COLO829 (cell line): ENCODE data around the gene WDR5.
A peak's percentile ranks its signal among the peaks of the same experiment; 100 is the strongest.

Source experiments
- DNase-seq: peaks from one replicate; pipeline ENCODE4 v3.0.0; 2012; ENCODE audit warnings: low spot score

WDR5 gene

DNA sequence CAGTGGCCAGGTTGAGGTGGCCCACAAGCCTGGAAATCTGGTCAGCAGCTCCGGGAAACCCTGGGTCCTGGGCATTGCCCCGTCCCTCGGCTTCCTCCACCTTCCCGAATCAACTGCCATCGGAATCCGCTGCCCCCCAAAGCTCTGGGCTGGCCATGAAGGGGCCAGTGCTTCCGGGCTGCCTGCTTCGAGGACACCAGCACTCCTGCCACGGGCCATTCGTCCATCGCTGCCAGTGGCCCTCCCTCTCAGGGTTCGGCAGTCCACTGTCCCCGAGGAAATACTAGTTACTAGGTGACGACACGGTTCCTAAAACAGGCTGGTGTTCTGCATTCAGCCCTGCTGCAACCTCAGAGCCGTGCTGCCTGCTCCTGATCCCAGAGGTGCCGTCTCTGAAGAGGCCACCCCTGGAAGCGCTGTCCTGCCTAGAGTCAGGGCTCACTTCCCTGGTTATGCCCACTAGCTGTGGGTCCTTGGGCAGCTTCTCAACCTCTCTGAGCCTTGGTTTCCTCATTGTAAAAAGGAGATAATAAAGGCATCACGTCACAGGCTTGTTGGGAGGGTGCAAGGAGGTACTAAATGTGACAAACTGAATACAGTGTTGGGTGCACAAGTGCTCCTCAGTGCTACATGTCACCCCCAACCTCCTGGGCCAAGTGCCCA is 3.5 kb upstream of the WDR5 start:
- DNase-seq, result no peak

DNA sequence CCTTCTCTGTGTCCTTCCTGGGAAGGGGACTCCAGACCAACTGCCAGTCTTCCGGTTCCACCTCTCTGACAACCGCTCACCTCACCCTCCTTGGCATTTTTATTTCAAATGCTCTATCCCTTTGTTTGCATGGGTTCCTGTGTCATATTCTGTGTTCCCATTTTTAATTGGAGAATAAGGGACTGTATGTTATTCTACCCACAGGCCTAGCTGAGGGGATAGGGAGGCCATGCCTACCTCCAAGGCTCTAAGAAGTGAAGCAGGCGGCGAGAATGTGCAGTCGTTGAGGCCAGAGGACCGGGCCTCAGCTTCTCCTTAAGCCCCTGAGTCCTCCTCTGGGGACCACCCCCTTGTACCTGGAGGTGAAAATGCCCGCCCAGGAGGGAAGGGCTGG is 936 bp upstream of the WDR5 start:
- peak; percentile 44 for DNase-seq

- peak; percentile 34 for DNase-seq
Observed at GRCh38 chr9:134136118-134136995, 475 bp downstream of the WDR5 start.

- no peak for DNase-seq
Observed at GRCh38 chr9:134136996-134137299, 1.1 kb downstream of the WDR5 start.

DNA sequence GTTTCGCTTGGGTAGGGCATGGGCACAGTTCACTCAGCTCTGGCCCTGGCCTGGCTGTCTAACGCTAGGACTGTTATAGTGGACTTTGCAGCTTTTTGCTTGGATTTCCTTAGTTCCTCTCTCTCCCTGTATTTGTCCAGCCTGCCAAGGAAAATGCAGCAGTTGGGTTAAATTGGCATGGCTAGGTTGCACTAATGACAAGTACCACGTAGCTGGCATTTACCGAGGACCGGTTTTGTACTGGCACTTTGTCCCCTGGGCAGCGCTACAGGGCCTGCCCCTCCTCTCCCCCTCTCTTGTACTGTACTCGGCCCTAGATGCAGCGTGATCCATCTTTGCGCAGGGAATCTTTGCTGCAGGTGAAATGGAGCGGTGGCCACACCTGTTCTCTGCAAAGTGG is 2.4 kb downstream of the WDR5 start:
- no peak for DNase-seq

DNA sequence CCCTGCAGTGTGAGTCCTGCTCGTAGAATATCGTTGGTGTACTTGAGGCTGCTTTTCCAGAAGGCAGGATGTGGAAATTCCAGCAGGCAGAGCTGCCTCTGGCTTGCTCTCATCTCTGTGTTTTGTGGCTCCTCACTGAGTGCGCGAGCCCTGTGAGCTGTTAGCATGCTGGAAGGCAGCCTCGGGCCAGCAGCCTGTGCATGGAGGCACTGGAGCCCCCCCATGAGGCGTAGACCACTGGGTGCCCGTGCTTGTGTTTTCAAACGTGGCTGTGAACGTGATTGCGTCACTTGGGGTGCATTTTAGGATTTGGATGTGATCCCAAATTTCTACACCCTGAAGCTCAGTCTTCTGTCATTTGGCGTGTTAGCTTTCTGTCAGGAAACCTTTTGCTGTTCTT is 3.2 kb downstream of the WDR5 start:
- DNase-seq, result no peak

DNA sequence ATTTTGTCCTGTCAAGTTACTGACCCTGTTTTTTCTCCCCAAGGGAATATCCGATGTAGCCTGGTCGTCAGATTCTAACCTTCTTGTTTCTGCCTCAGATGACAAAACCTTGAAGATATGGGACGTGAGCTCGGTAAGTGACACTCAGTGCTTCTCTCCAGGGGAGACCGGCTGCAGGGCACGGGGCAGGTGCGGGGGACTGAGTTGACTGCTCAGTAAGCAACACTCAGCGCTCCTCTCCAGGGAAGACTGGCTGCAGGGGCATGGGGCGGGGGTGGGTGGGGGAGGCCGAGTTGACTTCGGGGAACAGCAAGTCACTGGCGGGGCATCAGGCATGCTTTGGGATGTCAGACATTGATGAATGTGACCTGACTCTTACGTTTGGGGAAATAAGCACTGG is 6.0 kb downstream of the WDR5 start:
- DNase-seq, result no peak

DNA sequence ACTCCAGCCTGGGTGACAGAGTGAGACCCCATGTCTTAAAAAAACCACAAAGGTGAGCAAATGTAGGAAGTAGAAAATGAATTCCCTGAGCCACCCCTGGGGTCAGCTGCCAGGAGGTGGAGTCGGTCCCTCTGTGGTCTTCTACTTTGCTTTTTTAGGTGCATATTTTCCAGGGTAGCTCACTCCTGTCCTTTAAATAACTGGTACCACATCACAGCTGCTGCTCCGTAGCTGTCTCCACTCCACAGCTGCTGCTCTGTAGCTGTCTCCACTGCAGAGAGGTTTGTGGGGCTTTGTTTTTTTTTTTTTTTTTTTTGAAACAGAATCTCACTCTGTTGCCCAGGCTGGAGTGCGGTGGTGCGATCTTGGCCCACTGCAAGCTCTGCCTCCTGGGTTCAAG is 8.9 kb downstream of the WDR5 start:
- DNase-seq, result no peak

- no peak for DNase-seq
Observed at GRCh38 chr9:134145262-134145661, 9.4 kb downstream of the WDR5 start.

GRCh38 chr9:134146774-134147493 is 11.1 kb downstream of the WDR5 start:
- no peak for DNase-seq

DNA sequence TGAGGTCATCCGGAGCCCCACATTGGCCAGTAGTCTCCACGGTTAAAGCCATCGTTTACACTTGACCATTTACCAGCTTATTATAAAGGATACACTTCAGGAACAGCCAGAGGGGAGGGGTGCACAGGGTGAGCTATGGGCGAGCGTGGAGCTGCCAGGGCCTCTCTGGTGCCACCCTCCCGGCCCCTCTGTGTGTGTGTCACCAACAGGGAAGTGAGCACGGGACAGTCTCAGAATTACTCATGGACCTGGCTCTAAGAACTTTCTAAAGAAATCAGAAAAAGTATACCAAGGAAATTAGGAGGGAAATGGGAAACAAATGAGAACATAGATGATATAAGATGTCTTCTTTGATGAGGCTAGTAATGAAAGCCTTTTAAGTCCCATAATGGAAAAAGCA is 13.5 kb downstream of the WDR5 start:
- no peak for DNase-seq

DNA sequence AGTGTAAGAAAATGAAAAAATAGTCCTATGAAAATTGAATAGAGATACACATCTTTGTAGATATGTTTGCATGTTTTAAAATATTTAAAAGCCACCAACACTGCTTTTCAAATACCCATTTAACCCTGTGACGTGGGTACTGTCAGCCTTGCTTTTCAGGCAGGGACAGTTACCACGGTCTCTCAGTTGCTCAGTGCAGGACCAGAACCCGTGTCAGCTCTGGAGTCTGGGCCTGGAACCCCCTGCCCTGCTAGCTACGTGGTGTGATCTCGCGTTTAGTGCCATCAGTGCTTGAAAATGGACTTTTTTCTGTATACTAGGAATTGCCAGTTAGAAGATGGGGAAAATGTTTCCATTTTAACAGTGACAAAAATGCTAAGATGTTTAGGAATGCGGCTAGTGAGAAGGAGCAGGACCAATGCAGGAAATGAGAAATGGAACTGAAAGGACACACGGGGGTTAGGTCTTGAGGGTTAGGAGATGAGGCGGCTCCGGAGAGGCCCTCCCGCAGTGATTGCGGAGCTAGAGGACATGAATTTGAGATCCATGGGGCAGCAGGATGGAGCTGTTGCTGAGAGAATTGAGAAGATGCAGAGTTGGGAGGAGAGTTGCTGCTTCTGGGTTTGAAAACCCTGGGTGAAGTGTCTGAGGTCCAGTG is 14.8 kb downstream of the WDR5 start:
- DNase-seq, result no peak

DNA sequence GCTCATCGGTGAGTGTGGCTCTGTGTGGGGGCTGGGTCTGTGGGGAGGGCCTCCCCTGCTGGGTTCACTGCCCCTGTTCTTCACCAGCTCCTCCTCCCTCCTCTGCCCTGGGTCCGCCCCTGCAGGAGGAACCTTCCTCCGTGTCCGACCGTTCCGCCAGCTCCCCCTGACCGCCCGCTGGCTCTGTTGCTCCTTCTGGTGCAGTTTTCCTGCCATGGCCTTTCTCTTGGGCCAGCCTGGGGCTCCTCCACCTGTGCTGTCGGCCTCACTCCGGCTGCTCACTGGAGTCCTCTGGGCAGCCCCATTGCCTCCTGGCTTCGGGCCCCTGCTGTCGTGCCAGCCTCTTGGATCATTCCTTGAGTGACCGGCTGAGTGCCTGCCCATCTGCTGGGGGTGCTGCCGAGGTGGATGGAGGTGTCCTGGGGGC is 16.2 kb downstream of the WDR5 start:
- no peak for DNase-seq

GRCh38 chr9:134152488-134152887 is 16.6 kb downstream of the WDR5 start:
- no peak for DNase-seq

- no peak for DNase-seq
Observed at GRCh38 chr9:134153450-134153849, 17.6 kb downstream of the WDR5 start.

DNA sequence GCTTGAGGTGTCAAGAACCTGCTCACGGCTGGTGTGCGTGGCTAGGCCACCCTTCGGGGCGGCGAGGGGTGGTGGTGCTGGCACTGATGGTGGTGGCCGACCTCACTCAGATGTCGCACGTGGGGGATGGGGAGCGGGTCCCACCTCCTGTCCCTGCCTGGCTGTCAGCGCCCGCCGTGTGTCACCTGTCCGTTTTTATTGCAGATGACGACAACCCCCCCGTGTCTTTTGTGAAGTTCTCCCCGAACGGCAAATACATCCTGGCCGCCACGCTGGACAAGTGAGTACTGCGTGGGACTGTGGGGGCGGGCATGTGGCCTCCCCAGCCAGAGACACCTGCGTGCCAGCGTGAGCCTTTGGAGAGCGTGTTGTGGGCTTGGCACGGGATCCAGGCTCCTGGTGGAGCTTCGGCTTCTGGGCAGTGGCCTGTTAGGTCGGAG is 18.4 kb downstream of the WDR5 start:
- DNase-seq, result no peak

DNA sequence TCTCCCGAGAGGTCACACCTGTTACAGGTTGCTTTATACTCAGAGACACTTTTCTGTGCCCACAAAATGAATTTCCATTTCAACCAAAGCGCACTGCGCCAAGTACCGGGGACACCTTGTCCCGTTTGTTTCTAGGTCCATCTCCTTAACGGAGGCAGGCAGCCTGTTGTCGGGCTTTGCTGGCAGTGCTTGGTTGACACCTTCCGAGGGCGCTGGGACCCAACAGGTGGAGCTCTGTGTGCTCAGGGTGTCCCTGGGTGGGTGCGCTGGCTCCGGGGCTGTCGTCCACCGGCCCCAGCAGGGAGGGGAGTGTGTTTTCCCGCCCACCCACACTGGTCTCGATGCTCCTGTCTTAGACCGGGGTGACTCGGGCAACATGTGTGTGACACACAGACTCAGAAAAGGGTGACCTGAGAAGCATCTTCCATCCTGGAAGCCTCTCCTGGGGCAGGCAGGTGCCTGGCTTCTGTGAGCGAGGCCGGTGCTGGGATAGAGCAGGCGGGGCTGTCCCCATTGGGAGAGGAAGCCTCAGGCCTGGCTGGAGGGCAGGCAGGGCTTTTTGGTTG is 20.0 kb downstream of the WDR5 start:
- DNase-seq, result no peak

DNA sequence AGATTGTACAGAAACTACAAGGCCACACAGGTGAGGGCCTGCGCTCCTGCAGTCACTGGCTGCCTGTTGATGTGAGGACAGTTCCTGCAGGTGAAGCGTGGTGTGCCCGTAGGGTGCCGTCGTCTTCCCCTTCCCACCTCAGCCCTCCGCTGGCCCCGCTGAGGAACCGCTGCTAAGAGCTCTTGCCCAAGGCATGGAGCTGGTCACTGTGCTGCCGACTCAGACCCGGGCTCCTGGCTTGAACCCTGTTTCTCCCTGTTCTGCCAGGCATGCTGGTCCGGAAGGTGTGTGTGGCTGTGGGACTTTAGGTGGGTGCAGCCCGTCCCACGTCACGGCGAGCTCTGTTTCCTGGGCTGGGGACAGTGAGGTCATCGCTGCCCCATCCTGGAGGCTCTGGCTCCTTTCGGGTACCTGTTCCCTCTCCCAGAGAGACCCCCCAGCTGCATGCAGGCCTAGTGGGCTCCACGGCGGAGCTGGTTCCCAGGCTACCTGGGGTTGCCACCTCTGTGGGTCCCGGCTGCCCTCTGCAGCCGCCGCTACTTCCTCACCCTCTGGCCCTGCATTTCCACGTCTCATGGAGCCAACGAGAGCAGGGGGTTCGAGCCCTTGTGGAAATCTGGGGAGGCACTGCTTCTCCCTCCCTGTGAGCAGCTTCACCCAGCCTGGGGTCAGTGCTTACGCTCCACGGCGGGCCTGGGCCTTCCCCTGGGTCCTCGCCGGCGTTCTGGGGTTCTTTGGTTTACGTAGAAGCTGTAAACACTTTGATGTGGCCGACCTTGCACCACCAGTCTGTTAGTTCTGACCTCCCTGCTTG is 20.9 kb downstream of the WDR5 start:
- no peak for DNase-seq

- DNase-seq, result no peak
Observed at GRCh38 chr9:134157378-134157885, 21.6 kb downstream of the WDR5 start.

DNA sequence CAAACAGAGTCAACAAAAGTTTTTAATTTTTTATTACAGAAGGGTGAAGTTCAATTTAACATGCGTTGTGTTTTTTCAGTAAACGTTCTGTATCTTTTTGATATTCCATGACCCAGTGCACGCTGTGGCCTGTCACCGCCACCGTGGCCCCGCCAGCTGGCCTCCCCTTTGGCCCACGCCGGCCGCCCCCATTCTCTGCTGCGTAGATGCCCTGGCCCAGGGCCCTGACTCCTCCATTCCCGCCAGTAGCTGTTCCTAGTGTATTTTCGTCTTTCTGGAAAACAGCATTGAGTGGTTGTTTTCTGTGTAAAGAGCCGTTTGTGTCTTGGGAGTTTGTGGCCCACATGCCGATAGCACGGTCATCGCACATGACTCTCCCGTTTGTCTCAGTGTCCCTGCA is 22.4 kb downstream of the WDR5 start:
- no peak for DNase-seq

DNA sequence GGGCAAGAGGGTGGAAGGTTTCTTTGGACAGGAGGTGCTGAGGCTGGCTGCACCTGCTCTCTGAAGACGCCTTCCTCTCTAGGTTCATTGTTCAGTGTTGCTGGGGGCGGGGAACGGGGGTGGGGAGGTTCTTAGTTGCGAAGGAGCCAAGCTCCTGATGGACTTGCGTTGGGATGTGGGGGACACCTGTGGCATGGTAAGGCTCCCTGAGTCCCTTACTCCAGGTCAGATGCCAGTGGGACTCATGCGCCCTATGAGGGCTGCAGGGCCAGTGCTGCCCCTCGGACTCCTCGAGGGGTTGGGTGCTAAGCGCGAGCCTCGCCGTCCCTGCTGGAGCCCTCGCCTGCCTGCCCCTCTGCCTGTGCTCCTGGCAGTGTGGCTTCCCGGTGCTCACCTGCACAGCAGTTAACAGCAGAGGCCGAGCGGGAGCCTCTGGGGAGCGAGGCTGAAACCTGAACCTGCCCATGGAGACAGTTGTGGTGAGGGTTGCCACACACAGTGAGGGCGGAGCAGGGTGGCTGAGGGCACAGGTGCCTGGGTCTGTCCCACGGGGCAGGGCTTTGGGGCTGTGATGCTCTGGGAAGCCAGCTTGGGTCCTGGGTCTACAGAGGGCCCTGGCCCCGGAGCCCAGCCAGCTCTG is 23.0 kb downstream of the WDR5 start:
- no peak for DNase-seq
